Measurements from ENCODE around the gene NFATC3.
A peak's percentile ranks its signal among the peaks of the same experiment; 100 is the strongest.

Gene NFATC3

DNA sequence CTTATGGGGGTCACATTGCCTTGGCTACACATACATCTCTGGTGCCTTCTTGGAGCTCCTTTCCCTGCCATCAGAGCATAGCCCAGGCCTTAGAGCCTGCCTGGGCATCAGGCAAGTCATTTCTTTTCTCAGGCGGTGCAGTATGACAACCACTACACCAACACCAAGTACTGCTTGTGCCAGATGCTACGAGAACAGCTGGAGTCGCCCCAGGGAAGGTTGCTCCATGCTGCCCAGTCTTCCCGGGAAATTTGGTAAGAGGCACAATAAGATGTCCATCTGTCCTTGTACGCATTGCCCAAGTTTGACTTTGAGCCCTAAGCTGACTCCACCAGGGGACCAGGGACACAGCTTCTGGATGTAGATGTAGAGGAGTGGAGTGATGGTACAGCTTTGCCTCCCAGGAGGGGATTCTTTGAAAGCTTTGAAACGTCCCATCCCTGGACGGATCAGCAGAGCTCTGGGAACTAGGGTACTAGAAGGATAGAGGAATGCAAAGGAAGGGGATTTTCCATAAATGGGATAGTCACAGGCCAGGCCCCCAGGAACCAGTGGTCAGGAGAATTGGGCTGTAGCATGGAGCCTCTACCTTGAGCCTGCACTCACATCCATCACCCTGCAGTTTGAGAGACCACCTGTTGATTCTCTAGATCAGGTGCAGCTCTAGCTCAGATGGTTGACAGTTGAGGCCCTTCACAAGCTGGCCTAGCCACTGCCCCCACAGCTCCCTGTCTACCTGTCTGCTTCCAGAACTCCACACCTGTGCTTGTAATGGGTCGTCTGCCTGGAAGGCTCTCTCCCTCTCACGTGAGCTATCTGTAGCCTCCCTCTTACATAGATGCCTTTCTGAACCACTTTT is 11.0 kb upstream of the NFATC3 start:
- no peak for DNase-seq

DNA sequence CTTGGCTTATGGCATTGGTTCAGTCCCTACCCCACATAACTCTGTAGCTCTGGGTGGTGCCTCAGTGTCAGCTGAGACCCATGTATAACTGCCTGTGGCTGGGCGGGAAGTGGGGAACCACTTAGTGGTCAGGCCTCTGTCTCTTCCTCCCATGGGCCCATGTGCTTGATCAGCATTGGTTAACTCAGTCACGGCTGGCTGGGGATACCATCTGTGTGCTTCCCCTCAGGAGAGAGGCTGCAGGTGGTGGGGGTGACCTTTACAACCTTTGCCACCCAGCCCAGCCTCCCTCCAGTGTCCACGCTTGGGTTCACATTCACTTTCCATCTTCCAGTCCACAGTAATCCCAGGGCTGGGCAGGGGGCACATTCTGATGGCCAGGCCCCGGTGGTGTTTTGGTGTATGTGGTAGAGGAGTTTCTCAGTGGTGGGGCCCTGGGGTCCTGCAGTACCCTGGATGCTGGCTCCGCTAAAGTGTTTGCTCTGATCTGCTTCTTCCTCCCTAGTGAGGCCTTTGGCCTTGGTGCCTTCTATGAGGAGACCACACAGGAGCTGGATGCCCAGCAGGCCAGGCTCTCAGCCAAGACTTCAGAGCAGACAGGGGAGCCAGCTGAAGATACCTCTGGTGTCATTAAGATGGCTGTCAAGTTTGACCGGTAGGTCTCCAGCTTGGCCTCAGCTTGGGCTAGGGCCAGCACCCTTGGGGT is 10.2 kb upstream of the NFATC3 start:
- DNase-seq: no peak

DNA sequence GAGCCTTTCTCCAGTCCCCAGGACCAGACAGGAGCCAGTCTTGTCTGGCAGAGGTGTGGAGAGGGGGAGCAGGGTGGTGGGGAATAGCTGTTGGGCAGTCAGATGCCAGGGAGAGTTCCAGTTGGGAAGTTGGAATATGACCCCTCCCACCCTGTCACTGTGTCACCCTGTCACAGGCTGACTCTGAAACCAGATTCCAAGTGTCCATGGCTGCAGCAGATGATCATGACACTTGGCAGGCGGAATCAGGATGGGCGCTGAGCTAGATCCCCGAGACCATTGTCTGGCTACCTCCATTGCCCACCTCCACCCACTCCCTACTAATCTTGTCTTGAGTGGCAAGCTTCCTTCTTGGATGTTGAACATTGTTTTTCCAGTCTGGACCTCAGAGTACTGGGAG is 9.2 kb upstream of the NFATC3 start:
- DNase-seq: no peak

DNA sequence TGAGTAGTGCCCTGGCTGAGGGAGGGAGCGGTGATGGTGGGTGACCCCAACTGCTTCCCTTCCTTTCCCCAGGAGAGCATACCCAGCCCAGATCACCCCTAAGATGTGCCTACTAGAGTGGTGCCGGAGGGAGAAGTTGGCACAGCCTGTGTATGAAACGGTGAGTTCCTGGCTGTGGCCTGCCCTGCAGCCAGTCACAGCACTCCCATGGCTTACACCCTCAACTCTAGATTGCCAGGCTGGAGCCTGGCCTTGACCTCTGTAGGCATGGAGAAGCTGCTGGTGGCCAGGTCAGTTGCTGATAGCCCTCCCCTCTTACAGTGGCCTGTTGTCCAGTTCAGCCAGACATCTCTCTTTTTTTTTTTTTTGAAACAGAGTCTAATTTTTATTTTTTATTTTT is 8.6 kb upstream of the NFATC3 start:
- no peak for DNase-seq

DNA sequence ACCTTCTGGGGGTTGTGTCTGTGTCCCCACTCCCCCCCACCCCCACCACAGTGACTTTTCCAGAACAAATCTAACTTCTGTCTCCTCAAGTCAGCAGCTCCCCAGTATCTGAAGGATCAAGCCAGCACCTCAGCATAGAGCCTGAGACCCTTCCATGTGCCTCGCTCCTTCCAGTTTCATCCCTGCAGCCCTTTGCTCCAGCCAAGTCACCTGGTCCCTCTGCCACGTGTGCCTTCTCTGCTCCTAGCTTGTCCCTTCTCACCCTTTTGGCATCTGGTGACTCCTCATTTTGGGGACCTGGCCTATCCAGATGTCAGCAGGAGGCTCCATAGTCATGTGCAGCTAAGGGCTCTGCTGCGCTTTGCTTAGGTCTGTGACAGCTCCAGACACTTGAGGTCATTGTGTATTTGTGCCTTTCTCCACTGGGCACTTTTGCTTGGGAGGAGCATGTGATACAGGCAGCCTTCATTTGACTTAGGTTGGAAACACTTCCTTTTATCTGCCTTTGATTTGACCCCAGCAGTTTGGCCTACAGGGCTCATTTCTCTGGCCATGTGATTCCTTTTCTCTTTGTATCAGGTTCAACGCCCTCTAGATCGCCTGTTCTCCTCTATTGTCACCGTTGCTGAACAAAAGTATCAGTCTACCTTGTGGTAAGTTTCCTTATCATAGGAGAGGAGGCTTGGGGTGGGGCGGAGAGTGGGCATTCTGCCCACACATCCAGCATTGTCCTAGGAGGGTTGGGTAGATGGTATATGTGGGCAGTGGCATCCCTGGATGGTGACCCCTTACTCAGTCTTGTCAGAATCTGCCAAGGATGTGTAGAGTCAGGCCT is 7.1 kb upstream of the NFATC3 start:
- no peak for DNase-seq

DNA sequence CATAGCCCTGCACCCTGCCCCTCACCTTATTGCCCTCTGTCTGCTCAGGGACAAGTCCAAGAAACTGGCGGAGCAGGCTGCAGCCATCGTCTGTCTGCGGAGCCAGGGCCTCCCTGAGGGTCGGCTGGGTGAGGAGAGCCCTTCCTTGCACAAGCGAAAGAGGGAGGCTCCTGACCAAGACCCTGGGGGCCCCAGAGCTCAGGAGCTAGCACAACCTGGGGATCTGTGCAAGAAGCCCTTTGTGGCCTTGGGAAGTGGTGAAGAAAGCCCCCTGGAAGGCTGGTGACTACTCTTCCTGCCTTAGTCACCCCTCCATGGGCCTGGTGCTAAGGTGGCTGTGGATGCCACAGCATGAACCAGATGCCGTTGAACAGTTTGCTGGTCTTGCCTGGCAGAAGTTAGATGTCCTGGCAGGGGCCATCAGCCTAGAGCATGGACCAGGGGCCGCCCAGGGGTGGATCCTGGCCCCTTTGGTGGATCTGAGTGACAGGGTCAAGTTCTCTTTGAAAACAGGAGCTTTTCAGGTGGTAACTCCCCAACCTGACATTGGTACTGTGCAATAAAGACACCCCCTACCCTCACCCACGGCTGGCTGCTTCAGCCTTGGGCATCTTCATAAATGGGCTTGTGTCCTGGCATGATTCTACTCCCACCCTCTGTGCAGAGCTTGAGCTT is 6.3 kb upstream of the NFATC3 start:
- DNase-seq: no peak

DNA sequence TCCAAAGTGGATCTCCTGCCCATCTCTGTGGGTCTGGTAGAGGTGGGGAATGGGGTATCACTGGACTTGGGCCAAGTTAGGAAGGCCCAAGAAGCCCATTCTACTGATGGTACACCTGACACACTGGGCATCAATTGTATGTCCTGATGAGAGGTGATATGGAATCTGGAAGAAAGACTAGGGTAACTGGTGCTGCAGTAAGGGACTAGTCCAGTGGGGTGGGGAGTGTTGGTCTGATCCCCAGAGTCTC is 5.9 kb upstream of the NFATC3 start:
- DNase-seq: no peak

DNA sequence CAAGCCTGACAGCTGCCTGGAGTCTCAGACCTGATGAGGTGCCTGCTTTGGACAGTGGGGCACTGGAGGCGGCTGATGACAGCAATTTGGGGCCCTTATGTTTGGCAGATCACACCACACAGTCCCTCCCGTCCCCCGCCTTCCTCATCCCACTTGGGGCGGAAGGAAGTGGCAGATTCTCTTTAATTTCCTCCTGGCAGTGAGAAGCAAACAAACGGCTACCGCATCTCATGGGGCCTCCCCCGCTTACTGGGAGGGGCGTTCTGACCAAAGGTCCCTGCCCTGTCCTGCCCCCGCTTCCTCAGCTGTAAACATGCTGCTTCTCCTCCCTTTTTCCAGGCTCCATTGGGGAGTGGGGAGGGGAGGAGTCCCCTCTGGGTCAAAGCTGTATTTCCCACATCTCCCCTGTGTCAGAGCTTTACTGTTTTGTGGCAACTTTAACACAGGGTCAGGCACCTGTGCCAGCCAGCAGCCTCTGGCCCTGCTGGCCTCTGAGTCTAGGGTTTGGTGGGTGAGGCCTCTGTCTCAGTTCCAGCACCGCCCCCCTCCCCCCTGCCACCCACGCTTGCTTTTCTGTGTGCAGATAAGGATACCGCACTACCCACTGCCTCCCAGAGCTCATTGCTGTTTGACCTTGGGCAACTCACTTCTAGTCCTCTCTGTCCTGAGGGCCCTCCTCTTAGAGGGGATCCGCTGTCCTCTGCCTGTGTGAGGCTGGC is 5.4 kb upstream of the NFATC3 start:
- DNase-seq: no peak

DNA sequence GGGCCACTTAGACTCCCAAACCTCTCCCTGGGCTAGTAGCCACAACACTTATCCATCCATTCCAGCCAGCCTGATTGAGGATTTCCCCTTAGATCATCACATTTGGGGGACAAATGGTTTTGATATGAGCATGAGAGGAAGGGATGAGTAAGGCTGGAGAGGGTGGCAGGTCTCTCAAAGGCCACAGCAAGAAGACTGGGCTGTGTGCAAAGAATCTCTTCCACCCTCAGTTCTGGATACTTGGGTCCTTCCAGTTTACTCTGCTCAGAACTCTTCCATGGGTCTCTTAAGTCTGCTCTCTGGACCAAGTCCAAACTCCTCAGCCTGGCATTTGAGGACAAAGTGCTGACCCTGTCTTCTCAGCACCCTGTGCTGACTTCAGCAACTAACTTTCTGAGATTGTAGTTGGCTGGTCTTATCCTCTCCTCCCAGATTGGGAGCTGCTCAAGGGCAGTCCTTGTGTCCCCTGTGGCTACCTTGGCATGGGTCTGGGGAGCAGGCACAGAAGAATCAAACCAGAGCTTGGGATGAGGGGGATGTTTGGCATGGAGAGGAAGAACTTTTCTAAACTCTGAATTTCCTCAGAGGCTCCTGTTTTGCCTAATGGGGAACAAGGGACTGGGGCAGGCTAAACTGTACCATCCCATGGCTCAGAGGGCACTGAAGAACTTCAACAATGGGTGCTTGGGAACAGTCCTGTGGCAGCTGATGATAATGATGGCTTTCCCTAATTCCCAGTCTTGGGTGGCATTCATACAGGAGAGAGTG is 3.1 kb upstream of the NFATC3 start:
- no peak for DNase-seq

DNA sequence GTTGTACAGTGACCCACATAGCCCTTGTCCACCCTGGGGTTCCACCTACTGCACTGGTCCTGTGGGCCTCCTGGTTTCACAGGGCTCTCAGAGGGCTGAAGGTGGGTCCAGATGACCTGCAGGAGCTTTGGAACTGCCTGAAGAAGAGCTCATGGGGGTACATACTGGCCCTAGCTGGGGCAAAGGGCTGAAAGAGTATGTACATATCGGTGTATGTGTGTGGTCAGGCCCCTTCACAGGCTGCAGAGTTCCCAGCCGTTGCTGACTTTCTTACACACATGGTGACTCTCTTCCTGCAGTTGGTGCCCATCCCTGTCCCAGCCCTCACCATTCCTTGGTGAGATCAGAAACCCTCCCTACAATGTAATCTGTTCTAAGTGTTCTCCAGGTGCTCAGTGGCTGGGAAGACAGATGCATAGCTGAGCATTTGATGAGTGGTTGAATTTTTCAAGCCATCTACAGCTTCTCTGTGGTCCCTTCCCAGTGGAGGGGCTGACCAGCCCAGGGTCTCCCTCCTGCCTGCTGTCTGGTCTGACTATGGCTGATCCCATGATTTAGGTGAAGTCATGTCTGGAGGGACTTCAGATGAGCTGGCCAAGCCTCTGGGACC is 2.4 kb upstream of the NFATC3 start:
- no peak for DNase-seq

DNA sequence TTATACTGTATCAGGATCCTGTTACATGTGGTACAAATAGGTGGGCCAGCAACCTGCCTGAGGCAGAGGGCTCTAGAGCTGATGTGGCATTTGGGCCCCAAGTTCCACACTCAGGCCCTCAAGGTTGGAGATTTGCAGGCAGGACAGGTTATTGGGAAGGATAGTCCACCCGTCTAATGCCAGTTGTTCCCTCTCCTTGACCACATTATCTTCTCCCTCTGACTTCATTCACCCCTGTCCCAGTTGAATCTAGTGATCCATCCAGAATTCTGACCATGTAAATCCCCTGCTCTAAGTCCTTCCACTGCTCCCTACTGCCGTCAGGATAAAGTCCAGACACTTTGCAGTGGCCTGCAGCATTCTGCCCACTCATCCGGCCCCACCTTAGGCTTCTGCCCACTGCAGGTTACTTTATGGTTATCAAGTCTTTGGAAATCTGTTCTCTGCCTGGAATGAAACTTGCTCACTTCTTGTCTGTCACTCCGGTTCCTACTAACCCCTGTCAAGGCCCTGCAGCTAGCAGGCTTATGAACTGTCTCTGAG is 1.9 kb upstream of the NFATC3 start:
- DNase-seq: no peak

DNA sequence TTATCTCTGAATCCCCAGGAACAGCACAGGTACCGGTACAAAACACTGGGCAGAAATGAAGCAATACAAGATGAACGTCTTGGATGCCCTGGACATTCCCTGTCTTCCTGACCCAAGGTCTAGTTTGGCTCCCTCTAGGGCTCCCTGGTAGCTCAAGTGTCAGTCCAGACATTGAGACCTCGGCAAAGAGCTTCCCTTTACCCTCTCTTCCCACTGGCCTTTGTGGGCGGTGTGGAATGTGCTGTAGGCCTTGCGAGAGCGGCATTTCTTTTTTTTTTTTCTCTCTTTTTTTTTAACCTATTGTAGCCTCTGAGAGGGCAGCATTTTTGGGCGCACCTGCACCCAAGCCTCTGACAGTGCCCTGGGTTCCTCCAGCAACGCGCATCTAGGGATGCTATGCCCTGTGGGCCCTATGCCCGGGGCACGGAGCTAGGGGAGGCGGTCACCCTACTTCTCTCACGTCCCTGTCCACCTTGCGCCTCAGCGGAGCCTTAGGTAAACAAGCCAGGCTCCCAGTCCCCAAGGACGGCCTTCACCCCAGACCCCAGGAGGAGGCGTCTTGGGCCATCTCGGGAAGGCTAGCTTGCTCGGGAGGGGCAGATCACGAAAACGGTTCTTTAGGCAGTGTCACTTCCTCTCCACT is 1.2 kb upstream of the NFATC3 start:
- no peak for DNase-seq

DNA sequence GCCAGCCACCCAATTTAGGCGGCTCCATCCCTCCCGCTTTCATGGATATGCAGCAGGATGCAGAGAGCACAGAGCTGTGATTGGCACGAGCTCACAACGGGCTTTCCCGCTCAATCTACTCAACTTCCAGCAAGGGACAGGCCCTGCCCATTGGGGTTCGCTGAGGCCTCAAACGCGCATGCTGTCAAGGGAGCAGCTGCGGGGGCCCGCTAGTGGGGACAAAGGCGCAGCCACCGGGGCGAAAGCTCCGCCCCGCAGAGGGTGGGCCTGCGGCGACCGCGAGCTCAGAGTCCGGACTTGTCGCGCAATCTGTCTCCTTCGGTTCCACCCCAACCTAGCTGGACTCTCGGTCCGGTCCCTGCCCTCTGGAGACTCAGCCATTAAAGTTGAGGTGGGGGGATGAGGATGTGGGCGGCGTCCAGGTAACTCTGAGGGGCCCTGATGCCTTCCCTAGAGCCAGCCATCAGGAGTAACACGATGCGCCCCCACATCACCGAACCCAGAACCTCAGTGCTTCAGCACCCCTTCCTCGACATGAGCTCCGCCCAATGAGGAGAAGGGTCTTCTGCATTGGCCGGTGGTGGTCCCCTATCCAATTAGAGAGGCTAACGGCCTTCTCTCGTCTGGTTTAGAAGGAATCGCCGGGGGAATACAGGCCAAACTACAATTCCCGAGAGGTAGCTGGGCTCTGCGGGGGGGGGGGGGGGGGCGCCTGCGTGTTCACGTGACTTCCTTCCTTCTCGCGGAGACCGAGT is 489 bp upstream of the NFATC3 start:
- DNase-seq: peak; percentile 42 to 81

DNA sequence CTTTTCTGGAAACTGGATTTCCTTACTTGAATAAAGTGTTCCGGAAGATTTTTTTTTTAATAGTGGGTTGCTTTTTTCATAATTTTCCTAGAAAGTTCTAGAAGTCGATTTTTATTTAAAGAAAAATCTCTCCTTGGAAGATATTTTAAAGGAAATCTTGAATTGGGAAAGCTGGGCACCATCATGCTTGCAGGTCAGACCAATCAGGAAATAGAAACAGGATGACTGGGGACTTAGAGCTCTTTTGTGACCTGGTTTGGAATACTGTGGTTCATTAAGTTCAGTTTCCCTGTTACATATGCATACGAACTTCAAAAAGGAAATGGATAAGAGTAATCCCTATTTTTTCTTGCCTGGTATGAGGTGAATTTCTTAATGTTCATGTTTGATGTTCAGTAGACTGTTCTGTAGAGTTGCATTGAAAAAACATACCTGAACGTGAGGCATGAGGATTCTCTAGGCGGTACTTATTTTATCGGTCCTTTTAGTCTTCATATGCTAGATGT is 1.2 kb downstream of the NFATC3 start:
- DNase-seq: no peak

DNA sequence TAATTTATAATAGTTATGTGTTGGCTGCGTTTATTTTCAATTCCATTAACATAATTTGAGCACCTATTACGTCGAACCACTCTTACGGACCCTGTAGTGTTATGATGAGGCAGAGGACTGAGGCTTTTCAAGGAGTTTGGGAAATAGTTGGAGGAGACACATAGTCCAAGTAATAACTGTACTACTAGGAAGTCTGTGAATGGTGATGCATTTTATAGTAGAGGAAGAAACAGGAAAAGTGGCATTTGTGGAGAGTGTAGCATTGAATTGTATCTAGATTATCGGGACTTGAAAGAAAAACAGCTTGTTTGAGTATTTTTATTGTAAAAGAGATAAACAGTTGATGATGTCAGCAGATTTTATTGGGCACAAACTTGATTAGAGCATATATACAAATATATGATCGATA is 1.7 kb downstream of the NFATC3 start:
- DNase-seq: no peak

DNA sequence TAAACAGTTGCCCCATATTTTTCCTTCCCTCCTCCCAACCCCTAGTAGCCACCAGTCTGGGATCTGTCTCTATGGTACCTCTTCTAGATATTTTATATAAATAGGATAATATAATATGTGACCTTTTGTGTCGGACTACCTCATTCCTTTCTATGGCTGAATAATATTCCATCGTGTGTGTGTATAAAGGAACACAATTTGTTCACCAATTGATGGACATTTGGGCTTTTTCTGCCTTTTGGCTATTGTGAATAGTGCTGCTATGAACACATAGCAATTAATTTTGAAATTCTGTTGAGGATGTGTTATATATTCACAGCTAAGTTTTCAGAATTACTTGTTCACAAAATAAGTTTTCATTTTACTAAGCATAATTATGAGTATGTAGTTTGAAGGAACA is 2.5 kb downstream of the NFATC3 start:
- DNase-seq: no peak

DNA sequence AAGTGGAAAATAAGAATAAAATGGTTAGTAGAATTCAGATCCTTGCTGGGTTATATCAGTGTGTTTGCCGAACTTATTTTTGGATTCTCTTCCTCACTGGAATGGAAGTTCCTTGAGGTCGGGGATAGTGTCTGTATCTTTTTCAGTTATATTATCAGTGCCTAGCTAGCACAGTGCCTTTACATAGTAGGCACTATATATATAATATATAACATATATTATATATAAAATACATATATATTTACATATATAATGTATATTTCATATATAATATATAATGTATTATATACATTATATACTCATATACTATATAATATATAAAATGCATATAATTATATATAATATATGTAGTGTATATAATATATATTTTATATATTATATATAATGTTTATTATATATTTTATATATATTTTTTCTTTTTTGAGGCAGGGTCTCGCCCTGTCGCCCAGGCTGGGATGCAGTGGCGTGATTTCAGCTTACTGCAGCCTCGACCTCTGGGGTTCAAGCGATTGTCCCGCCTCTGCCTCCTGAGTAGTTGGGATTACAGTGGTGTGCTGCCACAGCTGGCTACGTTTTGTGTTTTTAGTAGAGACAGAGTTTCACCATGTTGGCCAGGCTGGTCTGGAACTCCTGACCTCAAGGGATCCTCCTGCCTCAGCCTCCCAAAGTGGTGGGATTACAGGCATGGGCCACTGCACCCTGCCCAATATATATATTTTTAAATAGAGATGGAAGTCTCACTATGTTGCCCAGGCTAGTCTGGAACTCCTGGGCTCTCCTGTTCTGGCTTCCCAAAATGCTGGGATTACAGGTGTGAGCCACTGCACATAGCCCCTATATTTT is 3.2 kb downstream of the NFATC3 start:
- DNase-seq: no peak

DNA sequence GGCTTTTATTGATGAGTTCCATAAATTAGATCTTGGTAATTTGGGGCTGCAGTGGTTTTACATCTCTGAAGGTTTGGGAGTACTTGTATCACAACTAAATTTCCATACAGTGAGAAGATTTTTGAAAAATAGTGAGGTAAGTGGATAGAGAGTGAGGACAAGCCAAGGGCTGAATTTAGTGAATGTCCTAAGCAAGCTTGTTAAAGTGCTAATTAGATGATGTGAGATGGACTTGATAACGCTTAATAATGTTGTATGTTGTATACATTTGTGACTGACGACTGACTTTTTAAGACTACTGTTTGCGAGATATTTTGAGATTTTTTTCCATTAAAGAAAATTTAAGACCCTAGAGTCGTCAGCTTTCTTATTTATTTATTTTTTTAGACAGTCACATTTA is 3.9 kb downstream of the NFATC3 start:
- no peak for DNase-seq

DNA sequence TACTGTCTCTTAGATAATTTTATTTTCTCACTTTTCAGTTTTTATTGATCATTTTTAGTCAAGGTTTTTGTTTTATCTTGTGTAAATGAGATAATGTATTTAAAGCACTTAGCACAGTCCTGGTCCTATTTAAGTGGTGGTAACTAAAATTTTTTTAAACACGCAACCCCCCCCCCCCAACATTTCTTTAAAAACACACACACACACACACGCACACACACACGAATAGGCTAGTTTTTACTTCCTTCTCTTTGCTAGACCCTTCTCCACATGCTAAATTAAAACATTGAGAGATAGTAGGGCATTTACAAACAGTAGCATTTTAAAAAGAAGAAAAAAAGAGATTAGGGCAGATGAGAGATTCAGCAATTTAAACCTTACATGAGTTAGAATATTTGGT is 5.0 kb downstream of the NFATC3 start:
- DNase-seq: no peak
